ENCODE measurements around the gene CYP3A5. TPM values are rescaled to one million over a fixed set of nuclear protein-coding genes. Genes with fewer than 3 reads are reported as not detected.

CYP3A5 gene
- total RNA-seq, 3 donors from 2014 or later, result 73.8 to 241 (median 179) TPM

- Histone ChIP-seq H3K36me3 (ENCODE audit: low read depth) (peaks cover 4% of the 10 kb centered on the region), H3K4me1 (ENCODE audit: low read depth) (peaks cover 4% of the 10 kb centered on the region), H3K4me3 (no peak overlapping the region), H3K9me3 (no peaks in the 10 kb centered on the region)
- DNase-seq (no peak), ATAC-seq (no peak)
- no peak for TF ChIP-seq CTCF (IDR thresholded peaks at IDR 0.05)
- intact Hi-C loops (cut with DNase I, micrococcal nuclease), result no loop called here
These were observed 57.2 kb downstream of the CYP3A5 start for GRCh38 chr7:99622596-99622995.

- H3K4me1 ChIP-seq (ENCODE audit: low read depth), result peaks cover 7% of the 10 kb centered on the region
- H3K9me3 ChIP-seq, result no peaks in the 10 kb centered on the region
- TF ChIP-seq CTCF (IDR thresholded peaks at IDR 0.05), result no peak
- H3K4me3 ChIP-seq, result no peak overlapping the region
- H3K36me3 ChIP-seq (ENCODE audit: low read depth), result no peaks in the 10 kb centered on the region
- ATAC-seq (no peak), DNase-seq (no peak)
- intact Hi-C loops (cut with DNase I, micrococcal nuclease), result no loop called here
These were observed 58.5 kb downstream of the CYP3A5 start for GRCh38 chr7:99621271-99621670.

GRCh38 chr7:99619571-99620130 lies 60.1 kb downstream of the CYP3A5 start:
- H3K36me3 ChIP-seq (ENCODE audit: low read depth), result no peaks in the 10 kb centered on the region

GRCh38 chr7:99618726-99619125 lies 61.1 kb downstream of the CYP3A5 start:
- Histone ChIP-seq H3K4me1 (ENCODE audit: low read depth) (peaks cover 7% of the 10 kb centered on the region), H3K9me3 (no peaks in the 10 kb centered on the region), H3K36me3 (ENCODE audit: low read depth) (no peaks in the 10 kb centered on the region), H3K4me3 (no peak overlapping the region)
- DNase-seq, result no peak
- intact Hi-C loops (cut with DNase I, micrococcal nuclease), result no loop called here
- TF ChIP-seq CTCF (IDR thresholded peaks at IDR 0.05), result no peak
- no peak for ATAC-seq

More at GRCh38 chr7:99619571-99620130, 60.1 kb downstream of the CYP3A5 start:
- DNase-seq (no peak), ATAC-seq (no peak)
- no peak for TF ChIP-seq CTCF (IDR thresholded peaks at IDR 0.05)
- intact Hi-C loops (cut with DNase I, micrococcal nuclease), result no loop called here
- H3K9me3 ChIP-seq, result no peaks in the 10 kb centered on the region
- no peak overlapping the region for H3K4me3 ChIP-seq
- peaks cover 7% of the 10 kb centered on the region for H3K4me1 ChIP-seq (ENCODE audit: low read depth)

- no peaks in the 10 kb centered on the region for H3K9me3 ChIP-seq
- peak overlapping the region; percentile 93 for H3K4me3 ChIP-seq
- DNase-seq (no peak), ATAC-seq (no peak)
- TF ChIP-seq CTCF (IDR thresholded peaks at IDR 0.05), result no peak
- peaks cover 7% of the 10 kb centered on the region for H3K4me1 ChIP-seq (ENCODE audit: low read depth)
- no peaks in the 10 kb centered on the region for H3K36me3 ChIP-seq (ENCODE audit: low read depth)
- intact Hi-C loops (cut with DNase I, micrococcal nuclease), result no loop called here
These were observed 62.5 kb downstream of the CYP3A5 start for GRCh38 chr7:99617192-99617781.
